Measurements from ENCODE around the gene HACD1. TPM values are rescaled to one million over a fixed set of nuclear protein-coding genes. Genes with fewer than 3 reads are reported as not detected.

Gene HACD1
- total RNA-seq (2022; extraction: Qiagen RNA extraction; ENCODE audit: low read depth): 40.3 to 62.4 TPM (median 57.9 TPM) in 5 replicates

DNA sequence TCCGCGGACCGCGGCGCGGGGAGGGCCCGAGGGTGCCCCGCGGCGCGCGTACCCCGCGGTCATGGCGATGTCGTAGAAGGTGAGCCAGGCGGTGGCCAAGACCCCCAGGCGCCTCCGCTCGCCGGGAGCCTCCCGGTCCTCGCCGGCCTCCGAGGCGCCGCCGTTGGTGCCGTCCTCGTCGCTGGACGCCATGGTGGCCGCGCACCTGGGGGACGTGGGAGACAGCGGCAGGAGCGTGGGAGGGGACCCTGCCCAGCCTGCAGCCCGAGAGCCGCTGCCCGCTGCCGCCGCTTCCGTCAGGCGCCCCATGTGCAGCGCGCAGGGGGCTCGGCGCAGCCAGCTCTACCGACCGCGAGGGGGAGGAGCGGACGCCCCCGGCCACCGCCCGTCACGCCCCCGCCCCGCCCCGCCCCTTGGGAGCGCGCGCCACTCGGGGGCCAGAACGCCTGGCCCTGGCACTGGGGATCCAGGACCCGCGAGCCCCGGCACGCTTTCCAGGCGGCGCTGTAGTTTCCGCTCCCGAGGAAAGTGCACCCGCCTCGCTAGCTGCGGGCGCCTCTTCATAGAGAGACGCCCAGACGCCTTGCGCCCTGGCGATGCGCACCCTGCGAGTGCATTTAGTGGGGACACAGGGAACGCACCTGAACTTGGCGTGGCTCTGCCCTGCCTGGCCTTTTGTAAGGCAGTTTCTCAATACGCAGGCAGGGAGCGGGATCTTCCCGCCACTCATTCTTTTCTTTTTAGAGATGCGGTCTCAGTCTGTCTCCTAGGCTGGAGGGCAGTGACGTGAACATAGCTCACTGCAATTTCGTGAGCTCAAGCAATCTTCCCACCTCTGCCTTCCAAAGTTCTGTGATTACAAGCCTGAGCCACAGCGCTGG lies at the start of gene HACD1:
HACD1 (minus strand) TSS at position 344 of the 881 bp plus-strand sequence; CDS start at position 309, 35 bp downstream.

GRCh38 chr10:17643755-17644484 lies 26.7 kb upstream of the HACD1 start, which contains the start of gene STAM:
Gene STAM, plus strand, starts transcription at chr10:17644151. Its CDS starts 189 bp downstream, at chr10:17644340.

Other genes with a start within 250 kb of the HACD1 start
- 0.08 to 0.14 TPM (median 0.10 TPM) in 3 of 5 replicates, not detected in the others for gene ST8SIA6, start 162.8 kb downstream of the HACD1 start, total RNA-seq (2022; extraction: Qiagen RNA extraction; ENCODE audit: low read depth)
- 19.5 to 29.8 TPM (median 27.9 TPM) in 5 replicates for gene STAM, start 26.8 kb upstream of the HACD1 start, total RNA-seq (2022; extraction: Qiagen RNA extraction; ENCODE audit: low read depth)
- 0.03 to 0.07 TPM (median 0.06 TPM) in 5 replicates for gene TMEM236, start 134.8 kb upstream of the HACD1 start, total RNA-seq (2022; extraction: Qiagen RNA extraction; ENCODE audit: low read depth)
- 0.01 to 0.08 TPM (median 0.05 TPM) in 4 of 5 replicates, not detected in the other for gene MRC1, start 192.0 kb upstream of the HACD1 start, total RNA-seq (2022; extraction: Qiagen RNA extraction; ENCODE audit: low read depth)

Data from A549 treated with RU486 at 1 μM for 4 hours (cell line).